H1 (cell line): ENCODE data around the gene ENTR1. TPM values are rescaled to one million over a fixed set of nuclear protein-coding genes. Genes with fewer than 3 reads are reported as not detected.

ENCODE experiments used
- ATF2 ChIP-seq: IDR thresholded peaks from 2 replicates; pipeline ENCODE4 v1.6.1; 2012; ENCODE audit warnings: low read length, inconsistent platforms
- CHD7 ChIP-seq: fragments of 300-600 bp; sonication (generic); IDR thresholded peaks from 2 replicates; pipeline ENCODE4 v1.7.1; 2012; ENCODE audit warnings: low read length, moderate library complexity, mild to moderate bottlenecking, inconsistent platforms; ENCODE audit not compliant: insufficient replicate concordance
- GABPA ChIP-seq: IDR thresholded peaks from 2 replicates; pipeline ENCODE4 v1.6.1; 2011; ENCODE audit warnings: mild to moderate bottlenecking, low read length, moderate library complexity, borderline replicate concordance; ENCODE audit not compliant: insufficient read depth
- KDM1A ChIP-seq: fragments of 200-600, 300-600 bp; sonication (generic); IDR thresholded peaks from 2 replicates; pipeline ENCODE4 v1.7.1; 2016; ENCODE audit warnings: mild to moderate bottlenecking, low read length, borderline replicate concordance
- SRF ChIP-seq: IDR thresholded peaks from 2 replicates; pipeline ENCODE4 v1.6.1; 2011; ENCODE audit warnings: mild to moderate bottlenecking, low read depth, low read length, moderate library complexity
- polyA plus RNA-seq, 7 experiments: library from polyadenylated mRNA; depleted of rRNA in 3 of 7; stranded (reverse) in 5 of 7; unstranded in 2 of 7; fragments of >200 nt in 5 of 7; fragments of 200-250 nt in 2 of 7; gene quantifications; 1 replicate in 5 of 7; 2 replicates in 1 of 7; 4 replicates in 1 of 7; pipeline versions ENCODE4 v1.2.1 to v1.2.3, GENCODE V29; 2011 to 2013; ENCODE audit warnings: missing spikeins in 2 of 7, mixed read lengths in 2 of 7
- total RNA-seq: library from RNA; stranded (reverse); fragmentation: NEBNext Ultra II Directional; extraction: Animal tissue kit (Norgen Biotek cat#: 25700); gene quantifications from 2 replicates; pipeline ENCODE4 v1.2.1, GENCODE V29; 2021

The ENTR1 gene
- total and polyA plus RNA-seq, 2 of the 8 experiments (the other 6 are each of a cell fraction or from before 2014, with no cell fraction given): 65.2 to 102 TPM

- no peak for TF ChIP-seq CHD7
- TF ChIP-seq SRF: no peak
- TF ChIP-seq ATF2: no peak
- TF ChIP-seq KDM1A: no peak
- no peak for TF ChIP-seq GABPA
These were observed 54.5 kb downstream of the ENTR1 start (continued) for GRCh38 chr9:136355616-136356557.
